Neural cell (in vitro differentiated cells): ENCODE results near the gene DLST. TPM values are rescaled to one million over a fixed set of nuclear protein-coding genes. Genes with fewer than 3 reads are reported as not detected.

Source experiments
- H2AFZ ChIP-seq: fragments of 200-600, 300-800 bp; sonication (generic), shearing (Covaris generic); 2 replicates; pipeline ENCODE4 v1.6.0; 2014; ENCODE audit warnings: low read depth, mild to moderate bottlenecking, antibody characterized with exemption, low read length, moderate library complexity
- H3F3A ChIP-seq: fragments of 200-600 bp; shearing (Covaris generic); 2 replicates; pipeline ENCODE4 v1.6.1; 2016; ENCODE audit warnings: mild to moderate bottlenecking, moderate library complexity, mixed read lengths, antibody characterized with exemption, low read length; ENCODE audit not compliant: insufficient read depth, poor library complexity, severe bottlenecking
- H3K27ac ChIP-seq: fragments of 200-600, 300-800 bp; sonication (generic), shearing (Covaris generic); 2 replicates; pipeline ENCODE4 v1.5.1; 2014; ENCODE audit warnings: mild to moderate bottlenecking, low read length, moderate library complexity
- H3K27me3 ChIP-seq: fragments of 300-800, 200-600 bp; sonication (generic), shearing (Covaris generic); 2 replicates; pipeline ENCODE4 v1.6.0; 2014; ENCODE audit warnings: mild to moderate bottlenecking, low read depth, low read length, moderate library complexity; ENCODE audit not compliant: insufficient read depth
- H3K36me3 ChIP-seq: fragments of 300-800, 200-600 bp; sonication (generic), shearing (Covaris generic); 2 replicates; pipeline ENCODE4 v1.5.1; 2014; ENCODE audit warnings: mild to moderate bottlenecking, antibody characterized with exemption, low read length, moderate library complexity; ENCODE audit not compliant: insufficient read depth
- H3K4me2 ChIP-seq: fragments of 300-800, 200-600 bp; sonication (generic), shearing (Covaris generic); 2 replicates; pipeline ENCODE4 v1.6.0; 2014; ENCODE audit warnings: mild to moderate bottlenecking, low read length
- H3K4me3 ChIP-seq: fragments of 300-800, 200-600 bp; sonication (generic), shearing (Covaris generic); 2 replicates; pipeline ENCODE4 v1.5.1; 2014; ENCODE audit warnings: mild to moderate bottlenecking, low read length, moderate library complexity
- H3K79me2 ChIP-seq: fragments of 200-600 bp; shearing (Covaris generic); replicated peaks from 2 replicates; pipeline ENCODE4 v1.6.0; 2014; ENCODE audit warnings: mild to moderate bottlenecking, low read length, moderate library complexity; ENCODE audit not compliant: insufficient read depth
- H3K9ac ChIP-seq: fragments of 300-800, 200-600 bp; sonication (generic), shearing (Covaris generic); 2 replicates; pipeline ENCODE4 v1.6.1; 2016; ENCODE audit warnings: mild to moderate bottlenecking, low read length, mixed read lengths
- H3K9me2 ChIP-seq: fragments of 200-600 bp; shearing (Covaris generic); 2 replicates; pipeline ENCODE4 v1.6.1; 2016; ENCODE audit warnings: mild to moderate bottlenecking, low read length, mixed read lengths; ENCODE audit not compliant: insufficient read depth
- H3K9me3 ChIP-seq: fragments of 200-600, 300-800 bp; sonication (generic), shearing (Covaris generic); 2 replicates; pipeline ENCODE4 v1.6.1; 2016; ENCODE audit warnings: mild to moderate bottlenecking, mixed run types, low read length, moderate library complexity, mixed read lengths
- H4K20me1 ChIP-seq: fragments of 200-600 bp; shearing (Covaris generic); 2 replicates; pipeline ENCODE4 v1.6.1; 2016; ENCODE audit warnings: mild to moderate bottlenecking, mixed run types; ENCODE audit not compliant: insufficient read depth
- EP300 ChIP-seq: fragments of 450-650 bp; conservative IDR thresholded peaks from 2 replicates; pipeline ENCODE4 v1.6.1; 2014; ENCODE audit warnings: antibody characterized with exemption, mild to moderate bottlenecking, moderate library complexity; ENCODE audit not compliant: poor library complexity, severe bottlenecking
- EZH2 ChIP-seq: fragments of 200-600, 300-800 bp; shearing (Covaris generic), sonication (generic); IDR thresholded peaks from 2 replicates; pipeline ENCODE4 v1.6.1; 2014; ENCODE audit warnings: antibody characterized with exemption, low read length, borderline replicate concordance, mild to moderate bottlenecking; ENCODE audit not compliant: insufficient read depth, poor library complexity, severe bottlenecking
- MXI1 ChIP-seq: fragments of 450-650 bp; conservative IDR thresholded peaks from 2 replicates; pipeline ENCODE4 v1.6.1; 2014; ENCODE audit warnings: antibody characterized with exemption, mild to moderate bottlenecking; ENCODE audit not compliant: poor library complexity, severe bottlenecking
- POLR2AphosphoS5 ChIP-seq: IDR thresholded peaks from 2 replicates; pipeline ENCODE4 v1.6.1; 2012
- RAD21 ChIP-seq: fragments of 450-650 bp; conservative IDR thresholded peaks from 2 replicates; pipeline ENCODE4 v1.6.1; 2014; ENCODE audit warnings: antibody characterized with exemption, mild to moderate bottlenecking, moderate library complexity
- SMC3 ChIP-seq: fragments of 450-650 bp; conservative IDR thresholded peaks from 2 replicates; pipeline ENCODE4 v1.6.1; 2014; ENCODE audit warnings: antibody characterized with exemption, mild to moderate bottlenecking, moderate library complexity; ENCODE audit not compliant: poor library complexity
- TAF1 ChIP-seq: IDR thresholded peaks from 2 replicates; pipeline ENCODE4 v1.6.1; 2012; ENCODE audit warnings: low read depth
- polyA plus RNA-seq: library from polyadenylated mRNA; depleted of rRNA; stranded (reverse); fragments of >200 nt; gene quantifications from 2 replicates; pipeline ENCODE4 v1.2.3, GENCODE V29; 2014
- TF ChIP-seq, protein P1 (sequence below): fragments of 450-650 bp; IDR thresholded peaks from 2 replicates; pipeline ENCODE4 v1.5.1; 2014; ENCODE audit warnings: antibody characterized with exemption, mild to moderate bottlenecking, moderate library complexity; ENCODE audit not compliant: poor library complexity, severe bottlenecking
- TF ChIP-seq, protein P2 (sequence below): IDR thresholded peaks from 2 replicates; pipeline ENCODE4 v1.6.1; 2012; ENCODE audit warnings: borderline replicate concordance

DLST gene
- polyA plus RNA-seq, 1 donor from 2014 or later = 59.7 TPM

DNA sequence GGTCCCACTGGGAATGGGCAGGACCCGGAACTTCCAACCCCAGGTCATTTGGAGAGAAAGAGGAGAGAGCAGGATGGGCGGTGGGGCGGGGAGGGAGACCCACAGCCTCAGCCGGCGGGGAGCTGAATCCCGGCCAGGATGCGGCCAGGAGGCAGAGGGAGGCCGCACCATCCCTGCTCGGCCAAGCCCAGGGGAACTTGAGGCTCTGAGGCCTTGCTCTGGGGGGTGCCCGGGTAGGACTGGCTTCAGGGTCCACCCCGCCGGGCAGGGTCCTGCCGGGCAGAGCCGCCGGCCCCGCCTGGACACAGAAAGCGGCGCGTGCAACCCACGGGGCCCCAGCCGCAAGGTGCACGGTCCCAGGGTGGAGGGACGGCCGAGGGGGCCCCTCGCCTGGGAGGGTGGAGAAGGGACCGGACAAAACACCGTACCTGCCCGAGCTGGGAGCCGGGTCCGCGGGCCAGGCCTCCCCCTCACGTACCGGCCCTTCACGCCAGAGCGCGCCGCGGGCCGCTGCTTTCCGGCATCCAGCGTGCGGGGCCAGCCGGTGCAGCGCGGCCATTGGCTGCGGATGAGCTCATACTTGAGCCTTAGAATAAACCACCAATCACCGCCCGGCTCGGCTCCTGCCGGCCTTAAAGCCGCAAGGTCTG is 41.2 kb downstream of the DLST start, which contains the start of gene RPS6KL1:
Gene RPS6KL1, minus strand, starts transcription at position 509 of the 650 bp plus-strand sequence. CDS start 1,719 bp downstream, outside the sequence.
- Histone ChIP-seq H2AFZ (peak within 1 kb of the TSS; percentile 98), H3K27me3 (no peaks in the 10 kb centered on the region), H3K36me3 (no peaks in the 10 kb centered on the region), H3K79me2 (no peaks in the 10 kb centered on the region), H3K4me2 (peak within 1 kb of the TSS; percentile 97), H3K9me2 (no peaks in the 10 kb centered on the region), H4K20me1 (no peaks in the 10 kb centered on the region), H3F3A (no peaks in the 10 kb centered on the region), H3K27ac (peak within 1 kb of the TSS; percentile 71), H3K9ac (peak within 1 kb of the TSS; percentile 96), H3K4me3 (peak within 1 kb of the TSS; percentile 99), H3K9me3 (no peaks in the 10 kb centered on the region)
- TF ChIP-seq POLR2AphosphoS5 (peak; percentile 93), EZH2 (no peak), MXI1 (peak; percentile 92), TAF1 (no peak), EP300 (peak; percentile 30), RAD21 (peak; percentile 41), SMC3 (peak; percentile 37)
- TF ChIP-seq, protein P1, sequence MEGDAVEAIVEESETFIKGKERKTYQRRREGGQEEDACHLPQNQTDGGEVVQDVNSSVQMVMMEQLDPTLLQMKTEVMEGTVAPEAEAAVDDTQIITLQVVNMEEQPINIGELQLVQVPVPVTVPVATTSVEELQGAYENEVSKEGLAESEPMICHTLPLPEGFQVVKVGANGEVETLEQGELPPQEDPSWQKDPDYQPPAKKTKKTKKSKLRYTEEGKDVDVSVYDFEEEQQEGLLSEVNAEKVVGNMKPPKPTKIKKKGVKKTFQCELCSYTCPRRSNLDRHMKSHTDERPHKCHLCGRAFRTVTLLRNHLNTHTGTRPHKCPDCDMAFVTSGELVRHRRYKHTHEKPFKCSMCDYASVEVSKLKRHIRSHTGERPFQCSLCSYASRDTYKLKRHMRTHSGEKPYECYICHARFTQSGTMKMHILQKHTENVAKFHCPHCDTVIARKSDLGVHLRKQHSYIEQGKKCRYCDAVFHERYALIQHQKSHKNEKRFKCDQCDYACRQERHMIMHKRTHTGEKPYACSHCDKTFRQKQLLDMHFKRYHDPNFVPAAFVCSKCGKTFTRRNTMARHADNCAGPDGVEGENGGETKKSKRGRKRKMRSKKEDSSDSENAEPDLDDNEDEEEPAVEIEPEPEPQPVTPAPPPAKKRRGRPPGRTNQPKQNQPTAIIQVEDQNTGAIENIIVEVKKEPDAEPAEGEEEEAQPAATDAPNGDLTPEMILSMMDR = peak; percentile 17
- TF ChIP-seq, protein P2, sequence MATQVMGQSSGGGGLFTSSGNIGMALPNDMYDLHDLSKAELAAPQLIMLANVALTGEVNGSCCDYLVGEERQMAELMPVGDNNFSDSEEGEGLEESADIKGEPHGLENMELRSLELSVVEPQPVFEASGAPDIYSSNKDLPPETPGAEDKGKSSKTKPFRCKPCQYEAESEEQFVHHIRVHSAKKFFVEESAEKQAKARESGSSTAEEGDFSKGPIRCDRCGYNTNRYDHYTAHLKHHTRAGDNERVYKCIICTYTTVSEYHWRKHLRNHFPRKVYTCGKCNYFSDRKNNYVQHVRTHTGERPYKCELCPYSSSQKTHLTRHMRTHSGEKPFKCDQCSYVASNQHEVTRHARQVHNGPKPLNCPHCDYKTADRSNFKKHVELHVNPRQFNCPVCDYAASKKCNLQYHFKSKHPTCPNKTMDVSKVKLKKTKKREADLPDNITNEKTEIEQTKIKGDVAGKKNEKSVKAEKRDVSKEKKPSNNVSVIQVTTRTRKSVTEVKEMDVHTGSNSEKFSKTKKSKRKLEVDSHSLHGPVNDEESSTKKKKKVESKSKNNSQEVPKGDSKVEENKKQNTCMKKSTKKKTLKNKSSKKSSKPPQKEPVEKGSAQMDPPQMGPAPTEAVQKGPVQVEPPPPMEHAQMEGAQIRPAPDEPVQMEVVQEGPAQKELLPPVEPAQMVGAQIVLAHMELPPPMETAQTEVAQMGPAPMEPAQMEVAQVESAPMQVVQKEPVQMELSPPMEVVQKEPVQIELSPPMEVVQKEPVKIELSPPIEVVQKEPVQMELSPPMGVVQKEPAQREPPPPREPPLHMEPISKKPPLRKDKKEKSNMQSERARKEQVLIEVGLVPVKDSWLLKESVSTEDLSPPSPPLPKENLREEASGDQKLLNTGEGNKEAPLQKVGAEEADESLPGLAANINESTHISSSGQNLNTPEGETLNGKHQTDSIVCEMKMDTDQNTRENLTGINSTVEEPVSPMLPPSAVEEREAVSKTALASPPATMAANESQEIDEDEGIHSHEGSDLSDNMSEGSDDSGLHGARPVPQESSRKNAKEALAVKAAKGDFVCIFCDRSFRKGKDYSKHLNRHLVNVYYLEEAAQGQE = peak; percentile 60

DNA sequence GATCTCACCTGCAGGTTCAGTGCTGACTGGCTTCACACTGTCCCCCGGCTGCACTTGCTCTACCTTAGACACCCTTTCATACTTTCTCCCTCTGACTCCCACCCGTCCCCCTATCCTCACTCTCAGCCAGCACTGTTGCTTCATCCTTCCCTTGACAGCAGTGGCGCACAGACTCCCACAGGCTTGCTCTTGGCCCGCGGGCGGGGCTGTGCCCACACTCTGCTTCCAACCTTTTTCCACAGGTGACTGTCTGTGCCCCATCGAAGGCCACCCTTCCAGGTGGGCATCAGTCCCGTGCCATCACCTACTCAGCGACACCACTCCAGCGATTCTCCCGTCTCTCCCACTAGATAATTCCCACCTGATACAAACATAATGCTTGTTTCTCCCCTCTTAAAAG is 42.3 kb downstream of the DLST start:
- Histone ChIP-seq H3K27me3 (no peaks in the 10 kb centered on the region), H3K79me2 (no peaks in the 10 kb centered on the region), H4K20me1 (no peaks in the 10 kb centered on the region), H3K4me3 (no peak overlapping the region), H3K36me3 (no peaks in the 10 kb centered on the region), H3K4me2 (no peak overlapping the region), H3K9ac (no peak overlapping the region), H3F3A (no peaks in the 10 kb centered on the region), H3K9me3 (no peaks in the 10 kb centered on the region), H2AFZ (no peak overlapping the region), H3K27ac (no peak overlapping the region), H3K9me2 (no peaks in the 10 kb centered on the region)
- TF ChIP-seq, protein P2 = no peak
- TF ChIP-seq, protein P1 = no peak
- TF ChIP-seq SMC3 (no peak), RAD21 (no peak), EZH2 (no peak), MXI1 (no peak), EP300 (no peak), POLR2AphosphoS5 (no peak)
